HEK293 (cell line): ENCODE data around the gene SERTAD1.

ENCODE experiments used
- IKZF3 ChIP-seq: fragments of 450-650 bp; IDR thresholded peaks from 2 replicates; pipeline ENCODE4 v1.5.0; 2018; ENCODE audit warnings: missing biosample characterization, mild to moderate bottlenecking, missing genetic modification characterization, moderate library complexity
- MYNN ChIP-seq: fragments of 450-650 bp; formaldehyde crosslinking; IDR thresholded peaks from 2 replicates; pipeline ENCODE4 v1.5.1; 2016; ENCODE audit warnings: missing biosample characterization, missing genetic modification characterization, borderline replicate concordance
- OSR2 ChIP-seq: fragments of 450-650 bp; formaldehyde crosslinking; IDR thresholded peaks from 2 replicates; pipeline ENCODE4 v1.5.1; 2016; ENCODE audit warnings: missing biosample characterization, missing genetic modification characterization
- ZBTB17 ChIP-seq: fragments of 450-650 bp; formaldehyde crosslinking; IDR thresholded peaks from 2 replicates; pipeline ENCODE4 v1.5.1; 2016; ENCODE audit warnings: missing biosample characterization, missing genetic modification characterization
- ZBTB48 ChIP-seq: fragments of 450-650 bp; formaldehyde crosslinking; IDR thresholded peaks from 2 replicates; pipeline ENCODE4 v1.5.1; 2016; ENCODE audit warnings: missing biosample characterization, missing genetic modification characterization
- ZFP37 ChIP-seq: fragments of 450-650 bp; formaldehyde crosslinking; IDR thresholded peaks from 2 replicates; pipeline ENCODE4 v1.5.1; 2016; ENCODE audit warnings: missing biosample characterization, missing genetic modification characterization
- ZNF2 ChIP-seq: fragments of 450-650 bp; formaldehyde crosslinking; IDR thresholded peaks from 2 replicates; pipeline ENCODE4 v1.5.1; 2016; ENCODE audit warnings: missing biosample characterization, missing genetic modification characterization
- ZNF24 ChIP-seq: fragments of 450-650 bp; formaldehyde crosslinking; IDR thresholded peaks from 2 replicates; pipeline ENCODE4 v1.5.1; 2016; ENCODE audit warnings: missing biosample characterization, missing genetic modification characterization
- ZNF311 ChIP-seq: fragments of 450-650 bp; formaldehyde crosslinking; IDR thresholded peaks from 2 replicates; pipeline ENCODE4 v1.5.1; 2017; ENCODE audit warnings: missing biosample characterization, missing genetic modification characterization, borderline replicate concordance
- ZNF473 ChIP-seq: fragments of 450-650 bp; formaldehyde crosslinking; IDR thresholded peaks from 2 replicates; pipeline ENCODE4 v1.5.1; 2017; ENCODE audit warnings: missing biosample characterization, missing genetic modification characterization
- ZNF521 ChIP-seq: fragments of 450-650 bp; formaldehyde crosslinking; IDR thresholded peaks from 2 replicates; pipeline ENCODE4 v1.5.1; 2017; ENCODE audit warnings: missing biosample characterization, mild to moderate bottlenecking, missing genetic modification characterization
- ZNF664 ChIP-seq: fragments of 450-650 bp; formaldehyde crosslinking; IDR thresholded peaks from 2 replicates; pipeline ENCODE4 v1.5.1; 2016; ENCODE audit warnings: missing biosample characterization, missing genetic modification characterization
- ZNF701 ChIP-seq: fragments of 450-650 bp; formaldehyde crosslinking; IDR thresholded peaks from 2 replicates; pipeline ENCODE4 v1.5.1; 2016; ENCODE audit warnings: missing biosample characterization, missing genetic modification characterization
- ZNF768 ChIP-seq: fragments of 450-650 bp; formaldehyde crosslinking; IDR thresholded peaks from 2 replicates; pipeline ENCODE4 v1.5.1; 2018; ENCODE audit warnings: missing biosample characterization, mild to moderate bottlenecking, missing genetic modification characterization
- ZSCAN30 ChIP-seq: fragments of 450-650 bp; IDR thresholded peaks from 2 replicates; pipeline ENCODE4 v1.5.1; 2018; ENCODE audit warnings: missing biosample characterization, mild to moderate bottlenecking, missing genetic modification characterization, moderate library complexity
- ZXDB ChIP-seq: fragments of 450-650 bp; formaldehyde crosslinking; IDR thresholded peaks from 2 replicates; pipeline ENCODE4 v1.5.1; 2016; ENCODE audit warnings: missing biosample characterization, missing genetic modification characterization
- TF ChIP-seq, protein P1 (sequence below): fragments of 450-650 bp; formaldehyde crosslinking; IDR thresholded peaks from 2 replicates; pipeline ENCODE4 v1.5.0; 2017; ENCODE audit warnings: missing biosample characterization, missing genetic modification characterization, borderline replicate concordance
- TF ChIP-seq, protein P2 (sequence below): fragments of 450-650 bp; formaldehyde crosslinking; IDR thresholded peaks from 2 replicates; pipeline ENCODE4 v1.5.1; 2017; ENCODE audit warnings: missing biosample characterization, missing genetic modification characterization
- TF ChIP-seq, protein P3 (sequence below): fragments of 450-650 bp; formaldehyde crosslinking; IDR thresholded peaks from 2 replicates; pipeline ENCODE4 v1.5.1; 2016; ENCODE audit warnings: missing biosample characterization, missing genetic modification characterization
- TF ChIP-seq, protein P4 (sequence below): fragments of 450-650 bp; formaldehyde crosslinking; IDR thresholded peaks from 2 replicates; pipeline ENCODE4 v1.5.1; 2017; ENCODE audit warnings: missing biosample characterization, missing genetic modification characterization
- TF ChIP-seq, protein P5 (sequence below): fragments of 450-650 bp; formaldehyde crosslinking; IDR thresholded peaks from 2 replicates; pipeline ENCODE4 v1.5.1; 2016; ENCODE audit warnings: missing biosample characterization, missing genetic modification characterization
- TF ChIP-seq, protein P6 (sequence below): fragments of 450-650 bp; formaldehyde crosslinking; IDR thresholded peaks from 2 replicates; pipeline ENCODE4; 2016; ENCODE audit warnings: missing biosample characterization, missing genetic modification characterization
- TF ChIP-seq, protein P7 (sequence below): fragments of 450-650 bp; formaldehyde crosslinking; IDR thresholded peaks from 2 replicates; pipeline ENCODE4 v1.5.1; 2016; ENCODE audit warnings: missing biosample characterization, missing genetic modification characterization
- TF ChIP-seq, protein P8 (sequence below): fragments of 450-650 bp; formaldehyde crosslinking; IDR thresholded peaks from 2 replicates; pipeline ENCODE4 v1.5.1; 2016; ENCODE audit warnings: missing biosample characterization, missing genetic modification characterization
- TF ChIP-seq, protein P9 (sequence below): fragments of 450-650 bp; formaldehyde crosslinking; IDR thresholded peaks from 2 replicates; pipeline ENCODE4 v1.5.1; 2016; ENCODE audit warnings: missing biosample characterization, missing genetic modification characterization

The SERTAD1 gene

DNA sequence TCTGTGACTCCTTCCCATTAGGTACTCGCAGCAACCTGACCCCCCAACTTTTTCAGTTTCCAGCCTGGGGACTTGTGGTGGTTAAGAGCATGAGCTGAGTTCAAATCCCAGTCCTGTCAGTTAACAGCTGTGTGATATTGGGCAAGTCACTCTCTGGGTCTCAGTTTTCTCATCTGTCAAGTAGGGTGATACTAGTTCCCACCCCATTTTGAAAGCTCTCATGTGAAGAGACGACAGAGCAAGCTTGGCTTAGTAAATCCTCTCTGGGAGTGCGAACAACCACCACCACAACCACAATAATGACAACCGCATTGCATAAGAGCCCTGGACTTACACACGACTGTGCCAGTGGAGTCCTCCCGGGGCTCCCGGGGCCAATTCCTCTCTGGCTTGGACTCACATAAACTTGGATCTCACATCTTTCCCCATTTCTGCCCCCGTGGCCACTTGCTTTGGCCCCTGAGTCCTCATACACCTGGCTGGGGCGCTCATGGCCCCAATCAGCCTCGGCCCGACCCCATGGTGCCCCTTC is 39.3 kb upstream of the SERTAD1 start (continued):
- TF ChIP-seq, protein P1, sequence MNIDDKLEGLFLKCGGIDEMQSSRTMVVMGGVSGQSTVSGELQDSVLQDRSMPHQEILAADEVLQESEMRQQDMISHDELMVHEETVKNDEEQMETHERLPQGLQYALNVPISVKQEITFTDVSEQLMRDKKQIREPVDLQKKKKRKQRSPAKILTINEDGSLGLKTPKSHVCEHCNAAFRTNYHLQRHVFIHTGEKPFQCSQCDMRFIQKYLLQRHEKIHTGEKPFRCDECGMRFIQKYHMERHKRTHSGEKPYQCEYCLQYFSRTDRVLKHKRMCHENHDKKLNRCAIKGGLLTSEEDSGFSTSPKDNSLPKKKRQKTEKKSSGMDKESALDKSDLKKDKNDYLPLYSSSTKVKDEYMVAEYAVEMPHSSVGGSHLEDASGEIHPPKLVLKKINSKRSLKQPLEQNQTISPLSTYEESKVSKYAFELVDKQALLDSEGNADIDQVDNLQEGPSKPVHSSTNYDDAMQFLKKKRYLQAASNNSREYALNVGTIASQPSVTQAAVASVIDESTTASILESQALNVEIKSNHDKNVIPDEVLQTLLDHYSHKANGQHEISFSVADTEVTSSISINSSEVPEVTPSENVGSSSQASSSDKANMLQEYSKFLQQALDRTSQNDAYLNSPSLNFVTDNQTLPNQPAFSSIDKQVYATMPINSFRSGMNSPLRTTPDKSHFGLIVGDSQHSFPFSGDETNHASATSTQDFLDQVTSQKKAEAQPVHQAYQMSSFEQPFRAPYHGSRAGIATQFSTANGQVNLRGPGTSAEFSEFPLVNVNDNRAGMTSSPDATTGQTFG (tag by site-specific recombination), result peak; percentile 65; the same call in 1 of the 2 replicates
- TF ChIP-seq, protein P2, sequence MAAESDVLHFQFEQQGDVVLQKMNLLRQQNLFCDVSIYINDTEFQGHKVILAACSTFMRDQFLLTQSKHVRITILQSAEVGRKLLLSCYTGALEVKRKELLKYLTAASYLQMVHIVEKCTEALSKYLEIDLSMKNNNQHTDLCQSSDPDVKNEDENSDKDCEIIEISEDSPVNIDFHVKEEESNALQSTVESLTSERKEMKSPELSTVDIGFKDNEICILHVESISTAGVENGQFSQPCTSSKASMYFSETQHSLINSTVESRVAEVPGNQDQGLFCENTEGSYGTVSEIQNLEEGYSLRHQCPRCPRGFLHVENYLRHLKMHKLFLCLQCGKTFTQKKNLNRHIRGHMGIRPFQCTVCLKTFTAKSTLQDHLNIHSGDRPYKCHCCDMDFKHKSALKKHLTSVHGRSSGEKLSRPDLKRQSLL (tag by site-specific recombination), result 0 out of 2 replicates have a peak, but pooled peaks have one; percentile 13
- TF ChIP-seq ZNF2 (tag by site-specific recombination) (peak; percentile 83), ZNF521 (no peak), ZNF768 (tag by site-specific recombination) (peak; percentile 90; the same call in 1 of the 2 replicates), ZNF701 (tag by site-specific recombination) (no peak), ZNF473 (tag by site-specific recombination) (no peak), ZFP37 (tag by site-specific recombination) (peak; percentile 38; the same call in 1 of the 2 replicates), ZBTB17 (no peak), ZXDB (tag by site-specific recombination) (peak; percentile 72), OSR2 (tag by site-specific recombination) (0 out of 2 replicates have a peak, but pooled peaks have one; percentile 23), IKZF3 (peak; percentile 47; the same call in 1 of the 2 replicates), ZNF24 (tag by site-specific recombination) (peak; percentile 81; the same call in 1 of the 2 replicates), MYNN (peak; percentile 77), ZSCAN30 (tag by site-specific recombination) (peak; percentile 94), ZBTB48 (tag by site-specific recombination) (peak; percentile 54; the same call in 1 of the 2 replicates), ZNF664 (tag by site-specific recombination) (0 out of 2 replicates have a peak, but pooled peaks have one; percentile 32), ZNF311 (tag by site-specific recombination) (no peak)
- TF ChIP-seq, protein P3, sequence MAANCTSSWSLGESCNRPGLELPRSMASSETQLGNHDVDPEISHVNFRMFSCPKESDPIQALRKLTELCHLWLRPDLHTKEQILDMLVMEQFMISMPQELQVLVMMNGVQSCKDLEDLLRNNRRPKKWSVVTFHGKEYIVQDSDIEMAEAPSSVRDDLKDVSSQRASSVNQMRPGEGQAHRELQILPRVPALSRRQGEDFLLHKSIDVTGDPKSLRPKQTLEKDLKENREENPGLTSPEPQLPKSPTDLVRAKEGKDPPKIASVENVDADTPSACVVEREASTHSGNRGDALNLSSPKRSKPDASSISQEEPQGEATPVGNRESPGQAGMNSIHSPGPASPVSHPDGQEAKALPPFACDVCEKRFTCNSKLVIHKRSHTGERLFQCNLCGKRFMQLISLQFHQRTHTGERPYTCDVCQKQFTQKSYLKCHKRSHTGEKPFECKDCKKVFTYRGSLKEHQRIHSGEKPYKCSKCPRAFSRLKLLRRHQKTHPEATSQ (tag by site-specific recombination), result 0 out of 2 replicates have a peak, but pooled peaks have one; percentile 31
- TF ChIP-seq, protein P4, sequence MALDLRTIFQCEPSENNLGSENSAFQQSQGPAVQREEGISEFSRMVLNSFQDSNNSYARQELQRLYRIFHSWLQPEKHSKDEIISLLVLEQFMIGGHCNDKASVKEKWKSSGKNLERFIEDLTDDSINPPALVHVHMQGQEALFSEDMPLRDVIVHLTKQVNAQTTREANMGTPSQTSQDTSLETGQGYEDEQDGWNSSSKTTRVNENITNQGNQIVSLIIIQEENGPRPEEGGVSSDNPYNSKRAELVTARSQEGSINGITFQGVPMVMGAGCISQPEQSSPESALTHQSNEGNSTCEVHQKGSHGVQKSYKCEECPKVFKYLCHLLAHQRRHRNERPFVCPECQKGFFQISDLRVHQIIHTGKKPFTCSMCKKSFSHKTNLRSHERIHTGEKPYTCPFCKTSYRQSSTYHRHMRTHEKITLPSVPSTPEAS, result peak; percentile 15; the same call in 1 of the 2 replicates
- TF ChIP-seq, protein P5, sequence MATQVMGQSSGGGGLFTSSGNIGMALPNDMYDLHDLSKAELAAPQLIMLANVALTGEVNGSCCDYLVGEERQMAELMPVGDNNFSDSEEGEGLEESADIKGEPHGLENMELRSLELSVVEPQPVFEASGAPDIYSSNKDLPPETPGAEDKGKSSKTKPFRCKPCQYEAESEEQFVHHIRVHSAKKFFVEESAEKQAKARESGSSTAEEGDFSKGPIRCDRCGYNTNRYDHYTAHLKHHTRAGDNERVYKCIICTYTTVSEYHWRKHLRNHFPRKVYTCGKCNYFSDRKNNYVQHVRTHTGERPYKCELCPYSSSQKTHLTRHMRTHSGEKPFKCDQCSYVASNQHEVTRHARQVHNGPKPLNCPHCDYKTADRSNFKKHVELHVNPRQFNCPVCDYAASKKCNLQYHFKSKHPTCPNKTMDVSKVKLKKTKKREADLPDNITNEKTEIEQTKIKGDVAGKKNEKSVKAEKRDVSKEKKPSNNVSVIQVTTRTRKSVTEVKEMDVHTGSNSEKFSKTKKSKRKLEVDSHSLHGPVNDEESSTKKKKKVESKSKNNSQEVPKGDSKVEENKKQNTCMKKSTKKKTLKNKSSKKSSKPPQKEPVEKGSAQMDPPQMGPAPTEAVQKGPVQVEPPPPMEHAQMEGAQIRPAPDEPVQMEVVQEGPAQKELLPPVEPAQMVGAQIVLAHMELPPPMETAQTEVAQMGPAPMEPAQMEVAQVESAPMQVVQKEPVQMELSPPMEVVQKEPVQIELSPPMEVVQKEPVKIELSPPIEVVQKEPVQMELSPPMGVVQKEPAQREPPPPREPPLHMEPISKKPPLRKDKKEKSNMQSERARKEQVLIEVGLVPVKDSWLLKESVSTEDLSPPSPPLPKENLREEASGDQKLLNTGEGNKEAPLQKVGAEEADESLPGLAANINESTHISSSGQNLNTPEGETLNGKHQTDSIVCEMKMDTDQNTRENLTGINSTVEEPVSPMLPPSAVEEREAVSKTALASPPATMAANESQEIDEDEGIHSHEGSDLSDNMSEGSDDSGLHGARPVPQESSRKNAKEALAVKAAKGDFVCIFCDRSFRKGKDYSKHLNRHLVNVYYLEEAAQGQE, result 0 out of 2 replicates have a peak, but pooled peaks have one; percentile 38
- TF ChIP-seq, protein P6, sequence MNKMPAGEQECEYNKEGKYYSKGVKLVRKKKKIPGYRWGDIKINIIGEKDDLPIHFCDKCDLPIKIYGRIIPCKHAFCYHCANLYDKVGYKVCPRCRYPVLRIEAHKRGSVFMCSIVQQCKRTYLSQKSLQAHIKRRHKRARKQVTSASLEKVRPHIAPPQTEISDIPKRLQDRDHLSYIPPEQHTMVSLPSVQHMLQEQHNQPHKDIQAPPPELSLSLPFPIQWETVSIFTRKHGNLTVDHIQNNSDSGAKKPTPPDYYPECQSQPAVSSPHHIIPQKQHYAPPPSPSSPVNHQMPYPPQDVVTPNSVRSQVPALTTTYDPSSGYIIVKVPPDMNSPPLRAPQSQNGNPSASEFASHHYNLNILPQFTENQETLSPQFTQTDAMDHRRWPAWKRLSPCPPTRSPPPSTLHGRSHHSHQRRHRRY (tag by site-specific recombination), result no peak
- TF ChIP-seq, protein P7, sequence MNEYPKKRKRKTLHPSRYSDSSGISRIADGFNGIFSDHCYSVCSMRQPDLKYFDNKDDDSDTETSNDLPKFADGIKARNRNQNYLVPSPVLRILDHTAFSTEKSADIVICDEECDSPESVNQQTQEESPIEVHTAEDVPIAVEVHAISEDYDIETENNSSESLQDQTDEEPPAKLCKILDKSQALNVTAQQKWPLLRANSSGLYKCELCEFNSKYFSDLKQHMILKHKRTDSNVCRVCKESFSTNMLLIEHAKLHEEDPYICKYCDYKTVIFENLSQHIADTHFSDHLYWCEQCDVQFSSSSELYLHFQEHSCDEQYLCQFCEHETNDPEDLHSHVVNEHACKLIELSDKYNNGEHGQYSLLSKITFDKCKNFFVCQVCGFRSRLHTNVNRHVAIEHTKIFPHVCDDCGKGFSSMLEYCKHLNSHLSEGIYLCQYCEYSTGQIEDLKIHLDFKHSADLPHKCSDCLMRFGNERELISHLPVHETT (tag by site-specific recombination), result peak; percentile 34
- TF ChIP-seq, protein P8, sequence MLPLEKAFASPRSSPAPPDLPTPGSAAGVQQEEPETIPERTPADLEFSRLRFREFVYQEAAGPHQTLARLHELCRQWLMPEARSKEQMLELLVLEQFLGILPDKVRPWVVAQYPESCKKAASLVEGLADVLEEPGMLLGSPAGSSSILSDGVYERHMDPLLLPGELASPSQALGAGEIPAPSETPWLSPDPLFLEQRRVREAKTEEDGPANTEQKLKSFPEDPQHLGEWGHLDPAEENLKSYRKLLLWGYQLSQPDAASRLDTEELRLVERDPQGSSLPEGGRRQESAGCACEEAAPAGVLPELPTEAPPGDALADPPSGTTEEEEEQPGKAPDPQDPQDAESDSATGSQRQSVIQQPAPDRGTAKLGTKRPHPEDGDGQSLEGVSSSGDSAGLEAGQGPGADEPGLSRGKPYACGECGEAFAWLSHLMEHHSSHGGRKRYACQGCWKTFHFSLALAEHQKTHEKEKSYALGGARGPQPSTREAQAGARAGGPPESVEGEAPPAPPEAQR (tag by site-specific recombination), result no peak
- TF ChIP-seq, protein P9, sequence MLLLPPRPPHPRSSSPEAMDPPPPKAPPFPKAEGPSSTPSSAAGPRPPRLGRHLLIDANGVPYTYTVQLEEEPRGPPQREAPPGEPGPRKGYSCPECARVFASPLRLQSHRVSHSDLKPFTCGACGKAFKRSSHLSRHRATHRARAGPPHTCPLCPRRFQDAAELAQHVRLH, result peak; percentile 95
